GM12872 (cell line): ENCODE data around the gene SSR3.

ENCODE experiments used
- TF ChIP-seq, protein P1 (sequence below): IDR thresholded peaks from 3 replicates; pipeline ENCODE4 v1.5.1; 2011; ENCODE audit warnings: low read depth, mild to moderate bottlenecking, low read length, moderate library complexity; ENCODE audit not compliant: insufficient read depth

The SSR3 gene

DNA sequence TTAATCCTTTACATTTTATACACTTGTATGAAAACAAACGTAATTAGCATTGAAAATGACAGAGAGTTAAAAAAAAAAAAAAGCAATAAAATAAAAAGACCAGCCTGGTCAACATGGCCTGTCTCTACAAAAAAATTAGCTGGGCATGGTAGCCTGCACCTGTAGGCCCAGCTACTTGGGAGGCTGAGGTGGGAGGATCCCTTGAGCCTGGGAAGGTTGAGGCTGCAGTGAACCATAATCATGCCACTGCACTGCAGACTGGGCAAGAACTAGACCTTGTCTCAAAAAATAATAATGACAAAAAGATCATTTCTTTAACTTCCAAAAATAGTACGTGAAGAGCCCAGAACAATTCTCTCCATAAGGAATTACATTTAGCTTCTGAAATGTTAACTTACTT, 1.9 kb downstream of the SSR3 start:
- TF ChIP-seq, protein P1, sequence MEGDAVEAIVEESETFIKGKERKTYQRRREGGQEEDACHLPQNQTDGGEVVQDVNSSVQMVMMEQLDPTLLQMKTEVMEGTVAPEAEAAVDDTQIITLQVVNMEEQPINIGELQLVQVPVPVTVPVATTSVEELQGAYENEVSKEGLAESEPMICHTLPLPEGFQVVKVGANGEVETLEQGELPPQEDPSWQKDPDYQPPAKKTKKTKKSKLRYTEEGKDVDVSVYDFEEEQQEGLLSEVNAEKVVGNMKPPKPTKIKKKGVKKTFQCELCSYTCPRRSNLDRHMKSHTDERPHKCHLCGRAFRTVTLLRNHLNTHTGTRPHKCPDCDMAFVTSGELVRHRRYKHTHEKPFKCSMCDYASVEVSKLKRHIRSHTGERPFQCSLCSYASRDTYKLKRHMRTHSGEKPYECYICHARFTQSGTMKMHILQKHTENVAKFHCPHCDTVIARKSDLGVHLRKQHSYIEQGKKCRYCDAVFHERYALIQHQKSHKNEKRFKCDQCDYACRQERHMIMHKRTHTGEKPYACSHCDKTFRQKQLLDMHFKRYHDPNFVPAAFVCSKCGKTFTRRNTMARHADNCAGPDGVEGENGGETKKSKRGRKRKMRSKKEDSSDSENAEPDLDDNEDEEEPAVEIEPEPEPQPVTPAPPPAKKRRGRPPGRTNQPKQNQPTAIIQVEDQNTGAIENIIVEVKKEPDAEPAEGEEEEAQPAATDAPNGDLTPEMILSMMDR, result no peak

DNA sequence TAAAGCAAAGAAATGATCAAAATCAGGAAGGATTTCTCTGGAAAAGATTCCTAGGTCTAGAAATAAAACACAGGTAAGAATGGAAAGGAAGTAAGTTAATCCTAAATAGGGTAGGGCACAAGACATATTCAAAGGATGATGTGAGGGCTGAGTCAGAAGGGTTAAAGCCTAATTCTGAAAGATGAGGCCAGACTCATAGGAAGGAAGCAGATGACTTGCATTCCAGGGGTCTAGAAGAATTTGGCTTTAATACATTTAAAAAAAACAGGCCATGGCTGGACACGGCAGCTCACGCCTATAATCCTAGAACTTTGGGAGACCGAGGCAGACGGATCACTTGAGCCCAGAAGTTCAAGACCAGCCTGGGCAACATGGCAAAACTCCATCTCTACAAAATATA, 3.2 kb downstream of the SSR3 start:
- TF ChIP-seq, protein P1, result no peak

DNA sequence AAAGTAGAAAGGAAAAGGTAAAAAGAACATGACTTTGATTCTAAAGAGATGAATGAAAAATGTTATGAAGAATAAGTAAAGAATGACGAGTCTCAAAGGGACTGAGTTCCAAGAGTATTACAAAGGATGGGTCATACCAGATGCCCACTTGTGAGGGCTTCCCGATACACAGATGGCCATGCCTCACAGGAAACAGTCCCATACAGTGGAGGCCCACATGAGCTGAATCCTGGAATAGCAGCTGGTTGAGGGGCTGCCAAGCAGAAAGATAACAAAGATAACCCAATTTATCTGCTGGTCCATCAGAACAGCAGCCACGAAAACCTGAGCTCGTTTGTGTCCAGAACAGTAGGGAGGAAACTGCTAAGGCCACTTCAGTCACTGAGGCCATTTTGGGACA, 3.7 kb downstream of the SSR3 start:
- TF ChIP-seq, protein P1, result no peak

DNA sequence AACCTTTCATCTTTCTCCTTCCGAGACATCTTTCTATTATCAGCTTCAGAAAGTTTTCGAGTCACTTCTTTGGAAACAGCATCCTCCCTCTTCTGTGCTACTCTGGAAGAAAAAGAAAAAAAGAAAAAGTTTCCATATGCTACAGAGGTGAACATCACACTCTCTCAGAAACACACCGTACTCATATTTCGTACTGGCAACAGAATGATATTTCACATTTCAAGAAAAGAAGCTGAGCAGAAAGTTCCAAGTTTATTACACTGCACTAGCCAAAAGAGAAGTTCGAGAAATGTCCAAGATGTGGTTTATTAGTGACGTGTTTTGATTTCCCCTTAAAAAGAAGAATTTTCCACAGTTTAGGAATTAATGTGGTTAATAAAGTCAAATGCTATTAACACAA, 6.0 kb downstream of the SSR3 start:
- TF ChIP-seq, protein P1, result no peak

DNA sequence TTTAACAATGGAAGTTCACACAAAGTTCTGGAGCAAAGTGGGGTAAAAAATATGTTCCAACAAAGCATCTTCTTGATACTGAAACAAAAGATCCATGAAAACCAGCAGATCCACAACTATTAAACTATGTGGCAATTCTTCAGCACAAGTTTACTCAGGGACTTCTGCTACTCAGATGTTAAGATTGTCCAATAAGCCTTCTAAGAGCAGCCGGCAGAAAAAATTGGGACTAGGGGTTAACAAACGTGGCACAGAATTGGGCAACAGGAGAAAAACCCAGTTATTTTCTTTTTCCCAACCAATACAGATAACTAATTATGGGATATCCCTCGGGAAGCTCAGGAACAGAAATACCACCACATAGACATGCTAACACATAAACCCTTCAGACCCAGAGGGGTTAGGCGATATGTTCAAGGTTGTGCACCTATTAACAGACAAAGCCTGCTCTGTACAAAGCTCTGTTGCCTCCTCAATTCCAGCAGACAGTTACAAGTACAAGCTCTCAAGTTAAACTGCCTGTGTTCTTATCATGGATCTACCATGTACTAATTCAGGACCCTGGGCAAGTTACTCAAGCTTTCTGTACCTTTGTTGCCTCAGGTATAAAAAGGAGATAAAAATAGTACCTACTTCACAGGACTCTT, 6.8 kb downstream of the SSR3 start:
- TF ChIP-seq, protein P1, result no peak

DNA sequence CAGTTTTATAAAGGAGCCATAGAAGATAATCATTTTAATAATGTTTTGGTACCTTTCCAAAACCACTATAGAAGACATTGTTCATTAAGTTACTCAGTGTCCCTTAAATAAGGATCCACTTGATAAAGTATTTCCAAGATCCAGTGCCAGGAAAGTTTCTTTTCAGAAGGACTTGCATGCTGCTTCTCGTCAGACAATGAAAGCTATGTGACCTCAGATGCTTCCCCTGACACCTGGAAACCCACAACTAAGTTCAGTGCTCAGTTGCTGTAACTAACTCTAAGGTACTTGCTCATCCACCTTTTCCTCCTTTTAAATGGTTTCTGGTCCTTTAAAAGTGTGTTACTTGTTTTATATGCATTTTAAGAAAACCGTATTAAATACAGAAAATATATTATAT, 7.3 kb downstream of the SSR3 start:
- TF ChIP-seq, protein P1, result no peak

DNA sequence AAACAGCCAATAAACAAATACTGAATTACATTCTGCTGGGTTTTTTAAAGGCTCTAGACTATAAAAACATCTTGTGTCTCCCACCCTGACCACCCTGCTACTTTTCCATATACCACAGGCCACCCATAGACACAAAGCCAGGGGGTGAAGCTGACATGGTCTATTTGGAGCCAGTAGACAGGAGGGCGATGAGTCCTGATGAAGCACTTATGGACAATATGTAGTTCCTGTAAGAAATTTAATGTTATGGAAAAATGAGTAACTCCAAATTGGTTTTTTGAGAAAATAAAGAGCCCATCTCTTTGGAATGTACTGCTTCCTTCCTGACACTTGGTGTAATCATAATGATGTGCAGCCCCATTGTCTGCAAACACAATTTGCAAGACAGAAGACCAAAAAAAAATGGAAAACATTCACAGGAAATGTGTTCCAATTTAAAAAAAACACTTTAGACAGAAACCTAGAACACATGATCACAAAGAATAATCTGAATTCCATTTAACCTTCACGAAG, 11.8 kb downstream of the SSR3 start:
- TF ChIP-seq, protein P1, result no peak
